Heart right ventricle (tissue), 16 donors: ENCODE measurements around the gene EGR2. TPM values are rescaled to one million over a fixed set of nuclear protein-coding genes. Genes with fewer than 3 reads are reported as not detected.

Source experiments
- ATAC-seq, 8 donors: fragments of 200-7000 bp; cut with Tn5 transposase; one replicate each; pipeline ENCODE4 v1.9.1; 2020; ENCODE audit warnings: mild to moderate bottlenecking in 8 of 8, moderate library complexity in 8 of 8, moderate number of reproducible peaks in 1 of 8
- DNase-seq, 2 donors: peaks; one replicate each; pipeline ENCODE4 v3.0.0-alpha.2; 2020
- H3K27ac ChIP-seq, 10 donors: fragments of 200-600 bp; sonication (generic) in 2 of 10; one replicate each; pipeline versions ENCODE4 v1.5.0 to v1.8.0; 2020 to 2022; ENCODE audit warnings: mild to moderate bottlenecking in 3 of 10
- H3K27me3 ChIP-seq, 7 donors: fragments of 200-600 bp; one replicate each; pipeline ENCODE4 v1.8.0; 2021 to 2022; ENCODE audit warnings: mild to moderate bottlenecking in 2 of 7
- H3K36me3 ChIP-seq, 9 donors: fragments of 200-600 bp; sonication (generic) in 1 of 9; one replicate each; pipeline versions ENCODE4 v1.5.0 to v1.8.0; 2020 to 2022; ENCODE audit warnings: mild to moderate bottlenecking in 2 of 9
- H3K4me1 ChIP-seq, 9 donors: fragments of 200-600 bp; sonication (generic) in 1 of 9; one replicate each; pipeline versions ENCODE4 v1.5.0 to v1.8.0; 2020 to 2022; ENCODE audit warnings: mild to moderate bottlenecking in 4 of 9
- H3K4me3 ChIP-seq, 10 donors: fragments of 200-600 bp; sonication (generic) in 2 of 10; one replicate each; pipeline versions ENCODE4 v1.5.0 to v1.8.0; 2020 to 2022; ENCODE audit warnings: mild to moderate bottlenecking in 7 of 10, moderate library complexity in 2 of 10
- H3K9me3 ChIP-seq, 11 donors: fragments of 200-600 bp in 10 of 11; sonication (generic) in 2 of 11; one replicate each; pipeline versions ENCODE4 v1.5.0 to v1.8.0; 2013 to 2022; ENCODE audit warnings: mild to moderate bottlenecking in 2 of 11, control low read depth in 1 of 11, moderate library complexity in 1 of 11
- WGBS, 2 donors: extraction: QIAGEN DNeasy Blood & Tissue Kit; methylation state at CpG; one replicate each; pipeline ENCODE4 v1.1.7; 2013; ENCODE audit warnings: inconsistent platforms in 1 of 2; 5-methylcytosine and 5-hydroxymethylcytosine counted together
- intact Hi-C, 10 donors: fragments of 100-400 bp; cut with DNase I; formaldehyde crosslinking; loops; one replicate each; pipeline versions ENCODE4 v1.11.1 to v1.14.2; 2022
- polyA plus RNA-seq, 2 donors: library from polyadenylated mRNA; stranded (reverse); fragments of 200-250 nt; gene quantifications; one replicate each; pipeline ENCODE4 v1.2.3, GENCODE V29; 2013
- total RNA-seq, 10 donors: library from RNA; stranded (reverse); fragmentation: NEBNext Ultra II Directional in 3 of 10; extraction: Animal tissue kit (Norgen Biotek cat#: 25700) in 3 of 10; gene quantifications; one replicate each; pipeline versions ENCODE4 v1.2.1 to v1.2.4, GENCODE V29; 2021 to 2023
- TF ChIP-seq, protein P1 (sequence below), 9 donors: fragments of 200-600 bp; sonication (generic) in 2 of 9; IDR thresholded peaks; one replicate each; pipeline versions ENCODE4 v1.5.0 to v1.8.0; 2021 to 2022; ENCODE audit warnings: antibody characterized with exemption in 9 of 9, mild to moderate bottlenecking in 5 of 9, moderate library complexity in 1 of 9
- donor health status: Arrhythmogenic right ventricular cardiomyopathy.
- donor health status: ischemic (EF 13 %, LVEDD 7.1; RV severe dilation, severe dysfunction).
- donor health status: healthy with polysubstance abuse.
- donor health status: DM: no; HTN: yes; CAD: no.
- donor health status: DM: no; HTN: no; CAD: no.
- donor health status: ischemic (EF 25% LVEDD 6.9; RV normal size, moderate dysfunction).
- donor health status: ischemic (EF 25% LVEDD 5.7; RV mildly dilated, moderate dysfunction).
- donor health status: healthy.
- donor health status: DM: yes; HTN: yes; CAD: no.
- donor health status: Ischemic cardiomyopathy.
- donor health status: ischemic (EF 35%, LVEDD 5.7; RV mildly dilated, moderate dysfunction).
- donor health status: nonischemic (EF 11% LVEDD 7.7; RV severe dilation, severe dysfunction).
- donor health status: DM: yes; HTN: yes; CAD: no.
- donor health status: PGD.
- donor health status: ischemic (EF 29% LVEDD 5.4; RV normal size, mild dysfunction).
- donor health status: nonischemic (EF 23%, LVEDD 6.1; RV moderate dilation, normal function).

Gene EGR2
- total and polyA plus RNA-seq, 12 donors = 0.49 to 19.3 (median 2.9) TPM

GRCh38 chr10:62813981-62814380, 2.2 kb downstream of the EGR2 start:
- Histone ChIP-seq H3K4me3 (peak overlapping the region in 5 of 10 donors; percentile 67 to 94 (median 77)), H3K9me3 (no peaks in the 10 kb centered on the region), H3K4me1 (peaks cover 2 to 47% (median 36%) of the 10 kb centered on the region in 9 donors), H3K27me3 (peaks cover 0 to 41% (median 25%) of the 10 kb centered on the region in 7 donors), H3K27ac (no peak overlapping the region), H3K36me3 (peaks cover 0 to 12% (median 0%) of the 10 kb centered on the region in 9 donors)
- intact Hi-C loops = loop anchor here in 7 of 10 donors (10.0 kb wide), 4 partner anchors 199 to 379 kb away; no protein-coding TSS in a partner anchor
- ATAC-seq (no peak), DNase-seq (no peak)
- 93 to 96% methylated on average over 5 of the region's 5 CpGs for WGBS, 2 donors
- TF ChIP-seq, protein P1, sequence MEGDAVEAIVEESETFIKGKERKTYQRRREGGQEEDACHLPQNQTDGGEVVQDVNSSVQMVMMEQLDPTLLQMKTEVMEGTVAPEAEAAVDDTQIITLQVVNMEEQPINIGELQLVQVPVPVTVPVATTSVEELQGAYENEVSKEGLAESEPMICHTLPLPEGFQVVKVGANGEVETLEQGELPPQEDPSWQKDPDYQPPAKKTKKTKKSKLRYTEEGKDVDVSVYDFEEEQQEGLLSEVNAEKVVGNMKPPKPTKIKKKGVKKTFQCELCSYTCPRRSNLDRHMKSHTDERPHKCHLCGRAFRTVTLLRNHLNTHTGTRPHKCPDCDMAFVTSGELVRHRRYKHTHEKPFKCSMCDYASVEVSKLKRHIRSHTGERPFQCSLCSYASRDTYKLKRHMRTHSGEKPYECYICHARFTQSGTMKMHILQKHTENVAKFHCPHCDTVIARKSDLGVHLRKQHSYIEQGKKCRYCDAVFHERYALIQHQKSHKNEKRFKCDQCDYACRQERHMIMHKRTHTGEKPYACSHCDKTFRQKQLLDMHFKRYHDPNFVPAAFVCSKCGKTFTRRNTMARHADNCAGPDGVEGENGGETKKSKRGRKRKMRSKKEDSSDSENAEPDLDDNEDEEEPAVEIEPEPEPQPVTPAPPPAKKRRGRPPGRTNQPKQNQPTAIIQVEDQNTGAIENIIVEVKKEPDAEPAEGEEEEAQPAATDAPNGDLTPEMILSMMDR (IDR thresholded peaks at IDR 0.05) = no peak

DNA sequence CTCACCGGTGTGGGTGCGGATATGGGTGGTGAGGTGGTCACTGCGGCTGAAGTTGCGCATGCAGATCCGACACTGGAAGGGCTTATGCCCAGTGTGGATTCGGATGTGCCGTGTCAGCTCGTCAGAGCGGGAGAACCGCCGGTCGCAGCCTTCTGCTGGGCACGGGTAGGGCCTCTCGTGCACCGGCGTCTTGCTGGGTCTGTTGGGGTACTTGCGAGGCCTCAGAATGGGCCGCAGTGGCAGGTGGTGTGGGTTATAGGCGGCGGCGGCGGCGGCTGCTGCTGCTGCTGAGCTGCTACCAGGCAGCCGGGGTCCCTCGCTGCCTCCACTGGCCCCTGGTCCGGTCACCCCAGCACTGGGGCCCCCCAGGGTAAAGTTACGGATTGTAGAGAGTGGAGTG, 2.7 kb downstream of the EGR2 start:
- 89 to 93% methylated on average over 27 of the region's 27 CpGs for WGBS, 2 donors
- intact Hi-C loops = loop anchor here in 7 of 10 donors (10.0 kb wide), 4 partner anchors 199 to 379 kb away; no protein-coding TSS in a partner anchor

GRCh38 chr10:62812672-62813439, 3.3 kb downstream of the EGR2 start:
- intact Hi-C loops = loop anchor here in 7 of 10 donors (10.0 kb wide), 4 partner anchors 198 to 378 kb away; no protein-coding TSS in a partner anchor
- TF ChIP-seq, protein P1 (IDR thresholded peaks at IDR 0.05) = no peak

More for the DNA sequence above, 2.7 kb downstream of the EGR2 start:
- no peaks in the 10 kb centered on the region for H3K9me3 ChIP-seq
- no peak for DNase-seq
- peaks cover under 1 to 48% (median 35%) of the 10 kb centered on the region in 9 donors for H3K4me1 ChIP-seq
- H3K4me3 ChIP-seq = peak overlapping the region in 1 of 10 donors; percentile 77
- peaks cover 0 to 17% (median 0%) of the 10 kb centered on the region in 9 donors for H3K36me3 ChIP-seq
- no peak overlapping the region for H3K27ac ChIP-seq
- ATAC-seq = no peak
- H3K27me3 ChIP-seq = peaks cover 0 to 36% (median 25%) of the 10 kb centered on the region in 7 donors
- TF ChIP-seq, protein P1 (IDR thresholded peaks at IDR 0.05) = no peak

DNA sequence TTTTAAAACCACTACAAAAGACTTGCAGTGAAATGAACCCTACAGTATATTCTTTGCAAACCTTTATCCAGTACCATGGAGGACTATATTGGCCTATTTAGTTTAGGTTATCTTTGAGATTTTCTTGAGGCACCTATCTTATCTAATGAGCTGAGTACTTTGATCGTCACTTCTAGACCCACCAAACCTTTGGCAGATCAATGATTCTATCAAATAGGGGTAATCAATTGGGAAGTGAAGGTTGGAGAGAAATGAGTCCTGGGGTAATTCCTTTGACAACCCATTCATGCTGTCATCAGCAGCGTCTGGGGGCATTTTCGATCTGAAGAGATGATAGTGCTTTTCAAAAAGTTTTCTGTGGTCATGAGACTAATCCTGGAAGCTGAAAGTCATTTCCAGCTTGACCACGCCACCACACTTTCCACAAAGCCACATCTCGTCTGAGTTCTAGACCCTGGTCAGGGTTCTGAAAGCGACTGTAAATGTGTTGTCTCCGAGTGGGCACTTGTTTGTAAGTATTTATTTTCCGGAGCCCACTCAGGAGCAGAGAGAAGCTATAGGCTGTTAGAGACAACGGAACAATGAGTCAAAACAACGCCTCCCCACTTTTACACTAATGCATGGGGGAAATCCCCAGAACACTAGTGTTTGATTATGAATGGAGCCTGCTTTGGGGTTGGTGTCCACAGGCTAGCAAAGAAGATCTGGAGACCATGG, 4.8 kb downstream of the EGR2 start:
- DNase-seq (no peak), ATAC-seq (no peak)
- Histone ChIP-seq H3K27me3 (peaks cover 0 to 31% (median 23%) of the 10 kb centered on the region in 7 donors), H3K4me3 (no peak overlapping the region), H3K4me1 (peaks cover 0 to 58% (median 42%) of the 10 kb centered on the region in 9 donors), H3K27ac (no peak overlapping the region), H3K9me3 (no peaks in the 10 kb centered on the region), H3K36me3 (peaks cover 0 to 31% (median 0%) of the 10 kb centered on the region in 9 donors)
- intact Hi-C loops = loop anchor here in 7 of 10 donors (10.0 kb wide), 4 partner anchors 197 to 377 kb away; no protein-coding TSS in a partner anchor
- WGBS, 2 donors = 92 to 95% methylated on average over 10 of the region's 10 CpGs
- TF ChIP-seq, protein P1 (IDR thresholded peaks at IDR 0.05) = no peak

More at GRCh38 chr10:62812672-62813439, 3.3 kb downstream of the EGR2 start:
- peaks cover 0 to 19% (median 0%) of the 10 kb centered on the region in 9 donors for H3K36me3 ChIP-seq
- ATAC-seq (no peak), DNase-seq (no peak)
- H3K27me3 ChIP-seq = peaks cover 0 to 31% (median 23%) of the 10 kb centered on the region in 7 donors
- WGBS, 2 donors = 88 to 96% methylated on average over 13 of the region's 13 CpGs
- no peak overlapping the region for H3K4me3 ChIP-seq
- no peaks in the 10 kb centered on the region for H3K9me3 ChIP-seq
- H3K27ac ChIP-seq = no peak overlapping the region
- peaks cover 0 to 48% (median 33%) of the 10 kb centered on the region in 9 donors for H3K4me1 ChIP-seq
